ENCODE data around the gene TMBIM4. TPM values are rescaled to one million over a fixed set of nuclear protein-coding genes. Genes with fewer than 3 reads are reported as not detected.

TMBIM4 gene
- total RNA-seq, 4 donors from 2014 or later = 92.2 to 156 (median 115) TPM

DNA sequence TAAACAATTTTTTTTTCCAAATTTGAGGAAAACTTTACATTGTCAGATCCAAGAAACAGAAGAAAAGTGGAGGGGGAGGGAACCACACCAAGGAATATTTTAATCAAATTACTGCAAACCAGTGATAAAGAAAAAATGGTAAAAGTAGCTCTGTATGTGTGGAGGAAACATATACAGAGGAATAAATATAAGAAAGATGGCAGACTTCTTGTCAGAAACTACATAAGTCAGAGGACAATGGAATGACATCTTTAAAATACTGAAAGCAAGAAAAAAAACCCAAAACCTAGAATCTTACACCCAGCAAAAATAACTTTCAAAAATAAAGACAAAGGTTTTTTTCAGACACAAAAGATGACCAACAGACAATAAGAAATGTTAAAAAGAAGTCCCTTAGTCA is 29.1 kb downstream of the TMBIM4 start:
- TF ChIP-seq CTCF (IDR thresholded peaks at IDR 0.05) = no peak
- TF ChIP-seq POLR2A (IDR thresholded peaks at IDR 0.05; ENCODE audit: low read depth) = no peak
- TF ChIP-seq EP300 (IDR thresholded peaks at IDR 0.05) = no peak
- TF ChIP-seq POLR2AphosphoS5 (IDR thresholded peaks at IDR 0.05) = no peak
- peaks cover 0 to 13% (median 5%) of the 10 kb centered on the region in 4 donors for H3K4me1 ChIP-seq
- intact Hi-C loops (cut with DNase I) = loop anchor here (10.0 kb wide), 1 partner anchor 94 kb away; no protein-coding TSS in a partner anchor
- peaks cover 27 to 87% (median 47%) of the 10 kb centered on the region in 4 donors for H3K36me3 ChIP-seq
- DNase-seq (ENCODE audit: extremely low spot score) = no peak
- no peak overlapping the region for H3K27ac ChIP-seq (replicated peaks in 1 of 4)
- no peak overlapping the region for H3K4me3 ChIP-seq
- H3K27me3 ChIP-seq = no peaks in the 10 kb centered on the region
- H3K9me3 ChIP-seq = peaks cover 0 to 19% (median 15%) of the 10 kb centered on the region in 4 donors

- TF ChIP-seq EP300 (IDR thresholded peaks at IDR 0.05) (no peak), POLR2AphosphoS5 (IDR thresholded peaks at IDR 0.05) (no peak), POLR2A (IDR thresholded peaks at IDR 0.05; ENCODE audit: low read depth) (no peak), CTCF (IDR thresholded peaks at IDR 0.05) (no peak)
- WGBS = 100% methylated on average over 2 of the region's 2 CpGs
- no peaks in the 10 kb centered on the region for H3K27me3 ChIP-seq
- peaks cover 27 to 79% (median 47%) of the 10 kb centered on the region in 4 donors for H3K36me3 ChIP-seq
- H3K4me3 ChIP-seq = no peak overlapping the region
- DNase-seq (ENCODE audit: extremely low spot score) = no peak
- intact Hi-C loops (cut with DNase I) = no loop called here
- H3K27ac ChIP-seq (replicated peaks in 1 of 4) = no peak overlapping the region
- H3K4me1 ChIP-seq = peaks cover 0 to 2% (median under 1%) of the 10 kb centered on the region in 4 donors
- peaks cover 0 to 19% (median 15%) of the 10 kb centered on the region in 4 donors for H3K9me3 ChIP-seq
Measured at GRCh38 chr12:66139328-66139727, 30.5 kb downstream of the TMBIM4 start.

DNA sequence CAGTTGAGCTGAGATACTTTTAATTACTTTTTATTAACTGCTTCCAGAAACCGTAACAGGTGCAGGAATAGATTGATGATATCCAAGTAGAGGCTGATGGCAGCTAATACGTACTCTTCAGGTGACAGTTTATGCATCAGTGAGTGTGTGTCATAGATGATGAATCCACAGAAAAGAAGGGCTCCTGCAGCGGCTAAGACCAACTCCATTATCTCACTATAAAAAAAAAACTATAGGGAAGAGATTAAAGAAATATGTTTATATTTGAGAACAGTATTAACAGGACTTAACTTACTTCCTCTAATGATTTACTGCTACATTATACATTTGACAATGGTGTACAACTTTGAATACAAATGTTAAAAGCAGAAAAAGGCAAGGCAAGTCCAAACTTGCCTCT is 31.9 kb downstream of the TMBIM4 start:
- H3K4me1 ChIP-seq = peaks cover 0 to 2% (median 0%) of the 10 kb centered on the region in 4 donors
- peaks cover 27 to 66% (median 45%) of the 10 kb centered on the region in 4 donors for H3K36me3 ChIP-seq
- intact Hi-C loops (cut with DNase I) = no loop called here
- no peak overlapping the region for H3K4me3 ChIP-seq
- no peak overlapping the region for H3K27ac ChIP-seq (replicated peaks in 1 of 4)
- no peaks in the 10 kb centered on the region for H3K27me3 ChIP-seq
- TF ChIP-seq POLR2AphosphoS5 (IDR thresholded peaks at IDR 0.05) (no peak), CTCF (IDR thresholded peaks at IDR 0.05) (no peak), EP300 (IDR thresholded peaks at IDR 0.05) (no peak), POLR2A (IDR thresholded peaks at IDR 0.05; ENCODE audit: low read depth) (no peak)
- H3K9me3 ChIP-seq = peaks cover 0 to 19% (median 15%) of the 10 kb centered on the region in 4 donors
- WGBS = 91% methylated on average over 3 of the region's 3 CpGs
- DNase-seq (ENCODE audit: extremely low spot score) = no peak

GRCh38 chr12:66132408-66132807 is 37.4 kb downstream of the TMBIM4 start:
- intact Hi-C loops (cut with DNase I) = loop anchor here (5.0 kb wide), 1 partner anchor 35 kb away; the partner anchor contains the start of gene TMBIM4
- Histone ChIP-seq H3K4me1 (peaks cover 21 to 33% (median 27%) of the 10 kb centered on the region in 4 donors), H3K36me3 (peaks cover 11 to 27% (median 25%) of the 10 kb centered on the region in 4 donors), H3K4me3 (no peak overlapping the region), H3K27ac (replicated peaks in 1 of 4) (no peak overlapping the region), H3K27me3 (no peaks in the 10 kb centered on the region), H3K9me3 (no peaks in the 10 kb centered on the region)
- no peak for TF ChIP-seq CTCF (IDR thresholded peaks at IDR 0.05)
- TF ChIP-seq EP300 (IDR thresholded peaks at IDR 0.05) = no peak
- TF ChIP-seq POLR2A (IDR thresholded peaks at IDR 0.05; ENCODE audit: low read depth) = no peak
- TF ChIP-seq POLR2AphosphoS5 (IDR thresholded peaks at IDR 0.05) = no peak
- DNase-seq (ENCODE audit: extremely low spot score) = no peak
